Fibroblast of pulmonary artery (primary cell): ENCODE measurements around the gene ITPR1.
A peak's percentile ranks its signal among the peaks of the same experiment; 100 is the strongest.

Experiments used
- DNase-seq: peaks from one replicate; pipeline ENCODE4 v3.0.0-alpha.2; 2010; ENCODE audit warnings: low read depth
- H3K4me3 ChIP-seq: replicated peaks from 2 replicates; pipeline ENCODE4 v1.5.1; 2011; ENCODE audit warnings: low read depth, mild to moderate bottlenecking, control low read depth, low read length, moderate library complexity
- TF ChIP-seq, protein P1 (sequence below): IDR thresholded peaks from 2 replicates; pipeline ENCODE4 v1.5.1; 2011; ENCODE audit warnings: mild to moderate bottlenecking, control low read depth, low read length, inconsistent platforms; ENCODE audit errors: missing control alignments

Gene ITPR1

DNA sequence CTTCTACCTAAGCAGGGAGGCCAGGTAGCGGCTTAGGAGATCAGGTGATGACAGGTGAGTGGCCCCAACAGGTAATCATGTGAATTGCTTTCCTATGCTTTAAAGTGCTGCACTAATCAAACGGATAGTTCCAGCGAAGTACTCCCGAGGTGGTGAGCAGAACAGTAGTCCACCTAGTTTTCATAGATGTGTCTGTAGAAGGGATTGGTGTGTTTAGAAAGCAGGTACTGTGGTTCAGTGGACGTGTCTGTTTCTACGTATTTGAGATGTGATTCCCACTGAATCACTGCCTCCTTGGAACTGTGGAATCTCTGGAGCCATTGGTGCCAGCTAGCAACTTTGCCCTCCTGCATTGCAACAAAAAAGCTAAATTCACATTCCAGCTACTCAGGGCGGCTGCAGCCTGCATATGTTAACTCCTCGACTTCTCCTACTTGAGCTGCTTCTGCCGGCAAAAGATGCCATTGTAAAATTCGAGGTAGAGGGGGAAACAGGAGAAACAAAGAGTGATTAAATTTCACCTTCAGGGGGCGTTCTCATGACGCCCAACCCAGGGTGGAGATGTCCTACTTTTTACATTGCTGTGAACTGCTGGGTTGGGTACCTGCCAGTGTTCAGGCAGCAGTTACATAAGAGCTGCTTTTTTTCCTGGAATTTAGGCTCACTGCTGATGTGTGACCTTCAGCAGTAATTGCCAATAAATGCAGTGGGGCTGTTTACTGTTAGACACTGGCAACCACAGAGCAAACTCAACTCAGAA is 227.3 kb downstream of the ITPR1 start:
- H3K4me3 ChIP-seq, result no peak overlapping the region
- DNase-seq, result peak; percentile 93
- TF ChIP-seq, protein P1, sequence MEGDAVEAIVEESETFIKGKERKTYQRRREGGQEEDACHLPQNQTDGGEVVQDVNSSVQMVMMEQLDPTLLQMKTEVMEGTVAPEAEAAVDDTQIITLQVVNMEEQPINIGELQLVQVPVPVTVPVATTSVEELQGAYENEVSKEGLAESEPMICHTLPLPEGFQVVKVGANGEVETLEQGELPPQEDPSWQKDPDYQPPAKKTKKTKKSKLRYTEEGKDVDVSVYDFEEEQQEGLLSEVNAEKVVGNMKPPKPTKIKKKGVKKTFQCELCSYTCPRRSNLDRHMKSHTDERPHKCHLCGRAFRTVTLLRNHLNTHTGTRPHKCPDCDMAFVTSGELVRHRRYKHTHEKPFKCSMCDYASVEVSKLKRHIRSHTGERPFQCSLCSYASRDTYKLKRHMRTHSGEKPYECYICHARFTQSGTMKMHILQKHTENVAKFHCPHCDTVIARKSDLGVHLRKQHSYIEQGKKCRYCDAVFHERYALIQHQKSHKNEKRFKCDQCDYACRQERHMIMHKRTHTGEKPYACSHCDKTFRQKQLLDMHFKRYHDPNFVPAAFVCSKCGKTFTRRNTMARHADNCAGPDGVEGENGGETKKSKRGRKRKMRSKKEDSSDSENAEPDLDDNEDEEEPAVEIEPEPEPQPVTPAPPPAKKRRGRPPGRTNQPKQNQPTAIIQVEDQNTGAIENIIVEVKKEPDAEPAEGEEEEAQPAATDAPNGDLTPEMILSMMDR, result peak; percentile 47

DNA sequence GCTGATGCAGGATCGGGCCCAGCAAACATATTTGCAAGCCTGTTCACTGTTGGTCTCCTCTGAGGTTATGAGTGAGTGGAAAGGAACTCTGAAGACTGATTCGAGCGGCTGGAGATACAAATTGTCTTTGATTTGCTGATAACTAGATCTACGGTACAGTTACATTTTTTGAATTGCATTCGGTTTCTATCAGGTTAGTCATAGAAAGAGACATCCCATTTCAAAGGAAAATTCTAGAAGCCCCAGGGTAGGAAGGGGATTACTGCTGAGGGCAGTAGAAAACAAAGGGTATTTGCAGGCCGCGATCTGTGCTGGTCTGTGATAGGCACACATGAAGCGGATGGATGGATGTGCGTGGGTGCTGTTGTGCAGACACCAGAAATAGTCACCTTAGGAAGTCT is 228.4 kb downstream of the ITPR1 start:
- DNase-seq, result peak; percentile 74
- no peak overlapping the region for H3K4me3 ChIP-seq
- TF ChIP-seq, protein P1, result no peak

DNA sequence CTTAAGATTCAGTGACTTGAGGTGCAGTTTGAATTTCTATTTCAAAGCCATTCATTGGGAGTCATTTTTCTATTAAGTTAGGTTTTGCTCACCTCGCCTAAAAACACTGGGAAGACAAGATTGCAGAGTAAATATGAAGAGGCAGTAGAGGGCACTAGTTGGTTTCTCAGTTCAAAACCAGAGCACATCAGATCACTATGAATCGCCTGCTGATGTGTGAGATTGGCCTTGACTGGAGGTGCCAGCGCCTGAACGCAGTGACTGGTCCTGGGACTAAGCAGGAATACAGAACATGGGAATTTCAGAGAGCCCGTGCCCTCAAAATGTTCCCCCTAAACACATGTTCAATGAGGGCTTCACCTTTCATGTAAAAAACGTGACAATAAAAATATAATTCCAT is 229.0 kb downstream of the ITPR1 start:
- DNase-seq, result peak; percentile 82
- TF ChIP-seq, protein P1, result peak; percentile 59
- H3K4me3 ChIP-seq, result no peak overlapping the region

DNA sequence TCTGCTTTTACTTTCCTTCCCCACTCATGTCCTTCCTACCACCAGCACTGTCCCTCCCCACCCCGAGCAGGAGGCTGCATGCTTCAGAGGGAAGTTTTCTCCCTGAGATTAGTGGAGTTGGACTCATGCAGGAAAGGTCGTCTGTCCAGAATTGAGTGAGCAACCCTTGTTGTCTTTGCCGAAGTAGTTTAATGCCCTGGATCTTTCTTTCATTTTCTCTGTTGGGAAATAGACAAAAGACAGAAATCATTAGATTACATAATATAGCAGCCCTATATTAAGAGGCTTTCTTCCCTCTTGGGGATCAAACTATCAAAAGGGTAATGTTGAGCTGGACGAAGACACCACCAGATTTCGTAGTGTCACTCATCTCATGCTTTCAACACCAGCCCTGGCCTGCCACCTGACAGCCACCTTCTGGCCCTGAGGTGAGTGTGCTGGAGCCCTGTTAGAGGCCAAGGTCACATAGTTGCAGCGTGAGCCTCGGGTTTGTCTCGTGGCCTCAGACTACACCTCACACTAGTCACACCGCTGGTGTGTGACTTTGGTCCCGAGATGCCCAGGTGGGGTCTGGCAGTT is 231.0 kb downstream of the ITPR1 start:
- DNase-seq, result no peak
- H3K4me3 ChIP-seq, result no peak overlapping the region
- TF ChIP-seq, protein P1, result no peak

DNA sequence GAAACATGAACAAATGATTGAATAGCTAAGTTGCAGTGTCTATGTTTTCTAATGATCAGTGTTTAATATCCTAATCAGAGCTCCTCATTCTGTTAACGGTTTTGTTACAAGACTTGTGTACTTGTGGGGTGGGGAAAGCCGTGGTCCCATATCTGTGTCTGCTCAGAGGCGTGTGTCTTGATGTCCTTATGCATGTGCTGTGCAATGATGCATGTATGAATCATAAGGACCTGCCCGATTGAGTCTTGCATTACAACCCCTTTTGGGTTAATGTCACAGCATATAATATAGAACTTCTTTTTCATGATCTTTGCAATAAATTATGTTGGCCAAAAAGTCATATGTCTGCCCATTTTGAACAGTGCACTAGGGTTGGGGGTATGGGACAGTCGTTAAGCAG is 233.4 kb downstream of the ITPR1 start:
- DNase-seq, result no peak
- TF ChIP-seq, protein P1, result no peak
- H3K4me3 ChIP-seq, result no peak overlapping the region

DNA sequence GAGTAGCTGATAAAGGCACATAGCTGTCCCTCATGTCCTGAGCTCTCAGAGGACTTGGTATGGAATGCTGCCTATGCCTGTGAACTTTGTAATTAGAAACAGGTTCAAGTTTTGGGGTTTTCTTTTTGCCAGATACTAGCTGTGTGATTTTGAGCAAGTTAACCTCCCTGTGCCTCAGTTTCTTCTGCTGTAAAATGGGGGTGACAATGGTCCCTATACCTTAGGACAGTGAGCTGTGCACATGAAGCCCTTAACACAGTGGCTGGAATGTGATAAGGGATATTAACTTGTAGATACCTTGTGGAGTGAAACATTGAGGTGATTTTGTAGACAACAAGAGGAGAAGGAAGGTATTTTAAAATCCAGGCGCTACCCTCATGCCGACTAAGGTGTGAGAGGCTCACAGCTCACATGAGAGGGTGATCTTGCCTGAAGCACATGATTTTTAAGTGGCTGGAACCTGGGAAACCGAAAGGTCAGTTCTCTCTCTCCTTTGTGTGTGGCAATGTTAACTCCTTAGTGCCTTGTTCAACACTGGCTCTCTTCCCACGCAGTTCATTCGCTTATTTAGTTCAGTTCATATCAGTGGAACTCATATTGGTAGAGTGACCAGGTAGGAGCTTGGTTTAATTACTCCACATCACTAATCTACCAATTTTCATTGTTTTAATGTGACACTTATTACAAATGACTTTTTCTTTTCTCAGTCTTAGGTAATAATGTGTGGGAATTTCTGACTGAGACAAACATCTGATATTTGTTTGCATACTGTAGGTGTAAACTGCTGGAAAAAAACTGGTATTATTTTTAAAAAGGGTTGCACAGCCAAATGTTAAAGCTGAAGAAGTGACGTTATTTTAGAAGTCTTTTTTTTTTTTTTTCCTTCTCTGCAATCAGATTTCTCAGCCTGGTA is 236.2 kb downstream of the ITPR1 start:
- TF ChIP-seq, protein P1, result no peak
- DNase-seq, result no peak
- H3K4me3 ChIP-seq, result no peak overlapping the region
